Tibial nerve (tissue), 4 donors: ENCODE data around the gene AASS.

Experiments used
- CTCF ChIP-seq, 5 experiments: fragments of 200-600 bp in 3 of 5; fragments of 450-650 bp in 2 of 5; sonication (generic) in 3 of 5; IDR thresholded peaks; one replicate each; pipeline ENCODE4 v1.5.1; 2016 to 2019; ENCODE audit warnings: antibody characterized with exemption in 5 of 5, mild to moderate bottlenecking in 3 of 5, moderate library complexity in 2 of 5
- EP300 ChIP-seq, 2 donors: sonication (generic); formaldehyde crosslinking; IDR thresholded peaks; one replicate each; pipeline ENCODE4 v1.6.1; 2017; ENCODE audit warnings: antibody characterized with exemption in 2 of 2, mild to moderate bottlenecking in 1 of 2
- POLR2A ChIP-seq, 2 donors: fragments of 450-650 bp; IDR thresholded peaks; one replicate each; pipeline ENCODE4 v1.6.1; 2017; ENCODE audit warnings: antibody characterized with exemption in 2 of 2, mild to moderate bottlenecking in 2 of 2, moderate library complexity in 2 of 2

- TF ChIP-seq CTCF (IDR thresholded peaks at IDR 0.05), result no peak
- no peak for TF ChIP-seq POLR2A (IDR thresholded peaks at IDR 0.05)
- TF ChIP-seq EP300 (IDR thresholded peaks at IDR 0.05), result no peak
Observed at GRCh38 chr7:122054393-122054792, 89.7 kb downstream of the AASS start.
